ENCODE data around the gene PARVA. TPM values are rescaled to one million over a fixed set of nuclear protein-coding genes. Genes with fewer than 3 reads are reported as not detected.

The PARVA gene, protein sequence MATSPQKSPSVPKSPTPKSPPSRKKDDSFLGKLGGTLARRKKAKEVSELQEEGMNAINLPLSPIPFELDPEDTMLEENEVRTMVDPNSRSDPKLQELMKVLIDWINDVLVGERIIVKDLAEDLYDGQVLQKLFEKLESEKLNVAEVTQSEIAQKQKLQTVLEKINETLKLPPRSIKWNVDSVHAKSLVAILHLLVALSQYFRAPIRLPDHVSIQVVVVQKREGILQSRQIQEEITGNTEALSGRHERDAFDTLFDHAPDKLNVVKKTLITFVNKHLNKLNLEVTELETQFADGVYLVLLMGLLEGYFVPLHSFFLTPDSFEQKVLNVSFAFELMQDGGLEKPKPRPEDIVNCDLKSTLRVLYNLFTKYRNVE
- total RNA-seq (under 1 TPM; 0.08 to 0.98 TPM), total RNA-seq (0 to 2.8 (median 0.26) reads per million in 172 experiments)
- polyA plus RNA-seq (2013, experiment 1 of 2), result 0.58 TPM
- polyA plus RNA-seq (2013, experiment 2 of 2), result 1.5 TPM

GRCh38 chr11:12377106-12377823 is at the start of gene PARVA:
TSS of gene PARVA (plus strand) at chr11:12377571. CDS start at chr11:12377648, 77 bp downstream.
- ChIA-PET POLR2A (interaction anchor here (0.7 to 3.5 kb wide), 5 partner anchors 11 to 46 kb away, joined by 3 to 20 read pairs (median 5); no protein-coding TSS in a partner anchor), CTCF (interaction anchor here (0.6 kb wide), 1 partner anchor 293 kb away, joined by 3 read pairs; no protein-coding TSS in a partner anchor)
- Histone ChIP-seq H3K27ac (ENCODE audit: low read depth in 1 of 2, low read length in 2 of 2) (no peak within 1 kb of the TSS), H3K4me1 (ENCODE audit: insufficient read depth, low read length) (peaks cover 12% of the 10 kb centered on the region), H3K9me3 (ENCODE audit: control insufficient read depth in 1 of 2, insufficient read depth in 1 of 2, low read length in 2 of 2) (no peaks in the 10 kb centered on the region), H3K36me3 (ENCODE audit: insufficient read depth, low read length) (no peaks in the 10 kb centered on the region), H3K4me3 (ENCODE audit: low read length) (peak within 1 kb of the TSS; percentile 50), H3K27me3 (ENCODE audit: control insufficient read depth in 1 of 2, insufficient read depth in 2 of 2, low read length in 2 of 2) (peaks cover 0 to 3% of the 10 kb centered on the region in 2 experiments)
- no peak within 1 kb of the TSS for H3K27ac Mint-ChIP-seq
- peaks cover 6% of the 10 kb centered on the region for H3K9me3 Mint-ChIP-seq
- H3K4me3 Mint-ChIP-seq, result peak within 1 kb of the TSS; percentile 80
- intact Hi-C loops (cut with DNase I, micrococcal nuclease), result loop anchor here (2.0 to 5.0 kb wide), 2 partner anchors 45 to 46 kb away; no protein-coding TSS in a partner anchor
- ATAC-seq (ENCODE audit: poor library complexity), result no peak
- TF ChIP-seq, protein P1, sequence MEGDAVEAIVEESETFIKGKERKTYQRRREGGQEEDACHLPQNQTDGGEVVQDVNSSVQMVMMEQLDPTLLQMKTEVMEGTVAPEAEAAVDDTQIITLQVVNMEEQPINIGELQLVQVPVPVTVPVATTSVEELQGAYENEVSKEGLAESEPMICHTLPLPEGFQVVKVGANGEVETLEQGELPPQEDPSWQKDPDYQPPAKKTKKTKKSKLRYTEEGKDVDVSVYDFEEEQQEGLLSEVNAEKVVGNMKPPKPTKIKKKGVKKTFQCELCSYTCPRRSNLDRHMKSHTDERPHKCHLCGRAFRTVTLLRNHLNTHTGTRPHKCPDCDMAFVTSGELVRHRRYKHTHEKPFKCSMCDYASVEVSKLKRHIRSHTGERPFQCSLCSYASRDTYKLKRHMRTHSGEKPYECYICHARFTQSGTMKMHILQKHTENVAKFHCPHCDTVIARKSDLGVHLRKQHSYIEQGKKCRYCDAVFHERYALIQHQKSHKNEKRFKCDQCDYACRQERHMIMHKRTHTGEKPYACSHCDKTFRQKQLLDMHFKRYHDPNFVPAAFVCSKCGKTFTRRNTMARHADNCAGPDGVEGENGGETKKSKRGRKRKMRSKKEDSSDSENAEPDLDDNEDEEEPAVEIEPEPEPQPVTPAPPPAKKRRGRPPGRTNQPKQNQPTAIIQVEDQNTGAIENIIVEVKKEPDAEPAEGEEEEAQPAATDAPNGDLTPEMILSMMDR (IDR thresholded peaks at IDR 0.05), result no peak
- H3K27me3 Mint-ChIP-seq, result peaks cover 44% of the 10 kb centered on the region
- peaks cover 16% of the 10 kb centered on the region for H3K4me1 Mint-ChIP-seq (ENCODE audit: low read depth)
- H3K36me3 Mint-ChIP-seq (ENCODE audit: low read depth), result no peaks in the 10 kb centered on the region
- DNase-seq, result no peak

DNA sequence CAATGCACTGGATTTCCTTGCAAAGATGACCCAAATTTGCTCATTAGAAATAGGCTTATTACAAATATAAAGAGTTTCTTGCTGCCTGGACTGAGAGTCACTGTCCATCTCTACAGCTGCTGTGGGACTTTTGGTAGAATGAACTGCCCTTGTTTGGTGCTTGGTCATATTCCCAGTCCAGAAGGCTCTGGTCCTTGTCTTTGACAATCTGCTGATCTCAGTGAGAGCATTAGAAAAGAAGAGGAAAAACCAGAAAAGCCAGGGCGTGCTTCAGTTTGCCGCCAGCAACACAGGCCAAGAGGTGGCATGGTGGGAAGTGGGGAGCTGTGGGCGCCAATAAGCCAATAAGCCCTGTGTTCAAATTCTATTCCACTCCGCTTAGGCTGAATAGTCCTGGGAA is 48.2 kb upstream of the PARVA start:
- Histone ChIP-seq H3K4me1 (ENCODE audit: insufficient read depth, low read length) (peaks cover 4% of the 10 kb centered on the region), H3K9me3 (ENCODE audit: control insufficient read depth in 1 of 2, insufficient read depth in 1 of 2, low read length in 2 of 2) (no peaks in the 10 kb centered on the region), H3K4me3 (ENCODE audit: low read length) (no peak overlapping the region), H3K27ac (ENCODE audit: low read depth in 1 of 2, low read length in 2 of 2) (no peak overlapping the region), H3K36me3 (ENCODE audit: insufficient read depth, low read length) (no peaks in the 10 kb centered on the region), H3K27me3 (ENCODE audit: control insufficient read depth in 1 of 2, insufficient read depth in 2 of 2, low read length in 2 of 2) (no peaks in the 10 kb centered on the region)
- DNase-seq (no peak), ATAC-seq (ENCODE audit: poor library complexity) (no peak)
- intact Hi-C loops (cut with DNase I, micrococcal nuclease), result no loop called here
- no peaks in the 10 kb centered on the region for H3K9me3 Mint-ChIP-seq
- POLR2A ChIA-PET, result no interaction called here
- peaks cover 11% of the 10 kb centered on the region for H3K4me1 Mint-ChIP-seq (ENCODE audit: low read depth)
- no peak overlapping the region for H3K27ac Mint-ChIP-seq
- no peaks in the 10 kb centered on the region for H3K27me3 Mint-ChIP-seq
- H3K4me3 Mint-ChIP-seq, result no peak overlapping the region
- H3K36me3 Mint-ChIP-seq (ENCODE audit: low read depth), result no peaks in the 10 kb centered on the region
- CTCF ChIA-PET, result no interaction called here
- TF ChIP-seq, protein P1 (IDR thresholded peaks at IDR 0.05), result no peak

- Histone ChIP-seq H3K36me3 (ENCODE audit: insufficient read depth, low read length) (no peaks in the 10 kb centered on the region), H3K4me1 (ENCODE audit: insufficient read depth, low read length) (peaks cover 4% of the 10 kb centered on the region), H3K27me3 (ENCODE audit: control insufficient read depth in 1 of 2, insufficient read depth in 2 of 2, low read length in 2 of 2) (no peaks in the 10 kb centered on the region), H3K9me3 (ENCODE audit: control insufficient read depth in 1 of 2, insufficient read depth in 1 of 2, low read length in 2 of 2) (no peaks in the 10 kb centered on the region), H3K4me3 (ENCODE audit: low read length) (no peak overlapping the region), H3K27ac (ENCODE audit: low read depth in 1 of 2, low read length in 2 of 2) (no peak overlapping the region)
- Mint-ChIP-seq H3K27ac (no peak overlapping the region), H3K36me3 (ENCODE audit: low read depth) (no peaks in the 10 kb centered on the region), H3K27me3 (no peaks in the 10 kb centered on the region), H3K4me3 (no peak overlapping the region), H3K4me1 (ENCODE audit: low read depth) (peaks cover 11% of the 10 kb centered on the region), H3K9me3 (no peaks in the 10 kb centered on the region)
- POLR2A ChIA-PET, result interaction anchor here (2.0 to 2.2 kb wide), 2 partner anchors 47 to 559 kb away, joined by 5 to 12 read pairs; partner anchors contain the start of gene PARVA
- CTCF ChIA-PET, result interaction anchor here (2.4 kb wide), 1 partner anchor 559 kb away, joined by 31 read pairs; no protein-coding TSS in a partner anchor
- intact Hi-C loops (cut with DNase I, micrococcal nuclease), result loop anchor here (2.0 to 5.0 kb wide), 7 partner anchors 47 to 1013 kb away; partner anchors contain the start of gene PARVA (in 2 of the 2)
- DNase-seq, result no peak
- TF ChIP-seq, protein P1 (IDR thresholded peaks at IDR 0.05), result no peak
- no peak for ATAC-seq (ENCODE audit: poor library complexity)
Observed at GRCh38 chr11:12329797-12330196, 47.6 kb upstream of the PARVA start.

All from CD4-positive, alpha-beta T cell (primary cell).